OCI-LY7 (cell line): ENCODE measurements around the gene MTHFR. TPM values are rescaled to one million over a fixed set of nuclear protein-coding genes. Genes with fewer than 3 reads are reported as not detected.
A peak's percentile ranks its signal among the peaks of the same experiment; 100 is the strongest.

Experiments
- Bru-seq: library from RNA; stranded (reverse); fragments of 400-500 nt; gene quantifications from one replicate; lab custom pipeline; 2021; lab: Mats Ljungman, UMichigan
- BruChase-seq, 2 experiments: library from RNA; stranded (reverse); fragments of 400-500 nt; gene quantifications; one replicate each; lab custom pipeline; 2021; lab: Mats Ljungman, UMichigan
- BruUV-seq: library from RNA; stranded (reverse); fragments of 400-500 nt; replicated peaks from 2 replicates; lab custom pipeline; 2021; lab: Mats Ljungman, UMichigan
- CTCF ChIA-PET: fragments of 300-600 bp; sonication (Branson Sonifier 250); formaldehyde crosslinking; loops from one replicate; lab custom pipeline; 2022; ENCODE audit warnings: antibody characterized with exemption; ENCODE audit not compliant: unreplicated experiment; lab: Charles Lee
- POLR2A ChIA-PET: fragments of 300-600 bp; sonication (Branson Sonifier 250); formaldehyde crosslinking; loops from one replicate; lab custom pipeline; 2022; ENCODE audit warnings: antibody characterized with exemption; lab: Charles Lee
- DNase-seq: peaks from one replicate; pipeline ENCODE4 v3.0.0-alpha.2; 2015; ENCODE audit warnings: low spot score
- H2AFZ ChIP-seq: fragments of 200-600 bp; sonication (generic), shearing (Covaris generic); 2 replicates; pipeline ENCODE4 v1.6.1; 2014; ENCODE audit warnings: mild to moderate bottlenecking, antibody characterized with exemption, low read length, moderate library complexity
- H3K27ac ChIP-seq: fragments of 200-600 bp; sonication (generic); 2 replicates; pipeline ENCODE4 v1.5.1; 2014; ENCODE audit warnings: mixed run types, low read depth, mild to moderate bottlenecking, moderate library complexity, low read length, inconsistent platforms; ENCODE audit not compliant: poor library complexity, severe bottlenecking
- H3K36me3 ChIP-seq: fragments of 200-600 bp; sonication (generic); 2 replicates; pipeline ENCODE4 v1.6.1; 2014; ENCODE audit warnings: mild to moderate bottlenecking, antibody characterized with exemption, low read length, moderate library complexity, mixed read lengths; ENCODE audit not compliant: insufficient read depth
- H3K4me1 ChIP-seq: fragments of 200-600 bp; sonication (generic); 2 replicates; pipeline ENCODE4 v1.5.1; 2014; ENCODE audit warnings: mild to moderate bottlenecking, low read length; ENCODE audit not compliant: insufficient read depth, poor library complexity, severe bottlenecking
- H3K4me2 ChIP-seq: fragments of 200-600 bp; sonication (generic); 2 replicates; pipeline ENCODE4 v1.6.1; 2014; ENCODE audit warnings: mild to moderate bottlenecking, low read length
- H3K4me3 ChIP-seq: fragments of 200-600 bp; sonication (generic); 2 replicates; pipeline ENCODE4 v1.5.1; 2014; ENCODE audit warnings: mild to moderate bottlenecking, low read depth, low read length; ENCODE audit not compliant: poor library complexity, severe bottlenecking
- H3K79me2 ChIP-seq: fragments of 200-600 bp; sonication (generic); 2 replicates; pipeline ENCODE4 v1.6.1; 2016; ENCODE audit warnings: low read depth, mild to moderate bottlenecking, low read length, moderate library complexity, mixed read lengths; ENCODE audit not compliant: insufficient read depth
- H3K9me2 ChIP-seq: fragments of 200-600 bp; sonication (generic); 2 replicates; pipeline ENCODE4 v1.6.1; 2016; ENCODE audit warnings: mild to moderate bottlenecking, low read length, mixed read lengths; ENCODE audit not compliant: insufficient read depth
- H3K9me3 ChIP-seq: fragments of 200-600 bp; sonication (generic); 2 replicates; pipeline ENCODE4 v1.6.1; 2014; ENCODE audit warnings: mild to moderate bottlenecking, mixed run types, low read length, mixed read lengths
- H4K20me1 ChIP-seq: fragments of 200-600 bp; sonication (generic); 2 replicates; pipeline ENCODE4 v1.6.1; 2014; ENCODE audit warnings: mild to moderate bottlenecking, antibody characterized with exemption, low read length, moderate library complexity, mixed read lengths; ENCODE audit not compliant: insufficient read depth
- EZH2phosphoT487 ChIP-seq: fragments of 200-600 bp; sonication (generic); IDR thresholded peaks from 2 replicates; pipeline ENCODE4 v1.6.1; 2018; ENCODE audit warnings: low read depth, borderline replicate concordance, mild to moderate bottlenecking, mixed run types, antibody characterized with exemption, low read length, moderate library complexity, mixed read lengths
- intact Hi-C: fragments of 100-400 bp; cut with micrococcal nuclease; formaldehyde crosslinking; loops from one replicate; pipeline ENCODE4 v1.10.0; 2022; ENCODE audit not compliant: unreplicated experiment
- long read RNA-seq: library from polyadenylated mRNA; stranded (forward); transcript quantifications from one replicate; pipeline ENCODE4 v2.0.0, GENCODE V29; 2022
- total RNA-seq, 2 experiments: library from RNA; depleted of rRNA in 1 of 2; stranded (reverse); fragments of >200 nt in 1 of 2; shearing (Covaris generic) in 1 of 2; gene quantifications; 2 replicates each; pipeline ENCODE4 v1.2.3, GENCODE V29; 2014 to 2022
- TF ChIP-seq, protein P1 (sequence below): fragments of 200-600 bp; sonication (generic); conservative IDR thresholded peaks from 2 replicates; pipeline ENCODE4 v1.5.1; 2014; ENCODE audit warnings: mild to moderate bottlenecking, antibody characterized with exemption, low read length, moderate library complexity, mixed read lengths

Gene MTHFR
- total RNA-seq (2014; rRNA removed; shearing (Covaris generic)) (31.3 and 31.6 TPM in 2 replicates), total RNA-seq (2022) (54.6 and 58.0 TPM in 2 replicates), Bru-seq, nascent RNA (percentile 67 among the genes with signal in this experiment), BruChase-seq, experiment 1, labeled RNA remaining after a 6-hour chase (percentile 76 among the genes with signal in this experiment), BruChase-seq, experiment 2, labeled RNA remaining after a 2-hour chase (percentile 78 among the genes with signal in this experiment)
- long read RNA-seq, full-length matches to known transcripts: 4 of 29 reads
- long read RNA-seq, partial matches to known transcripts: 4 of 29 reads
- long read RNA-seq, other reads (novel, unspliced or antisense): 21 of 29 reads

DNA sequence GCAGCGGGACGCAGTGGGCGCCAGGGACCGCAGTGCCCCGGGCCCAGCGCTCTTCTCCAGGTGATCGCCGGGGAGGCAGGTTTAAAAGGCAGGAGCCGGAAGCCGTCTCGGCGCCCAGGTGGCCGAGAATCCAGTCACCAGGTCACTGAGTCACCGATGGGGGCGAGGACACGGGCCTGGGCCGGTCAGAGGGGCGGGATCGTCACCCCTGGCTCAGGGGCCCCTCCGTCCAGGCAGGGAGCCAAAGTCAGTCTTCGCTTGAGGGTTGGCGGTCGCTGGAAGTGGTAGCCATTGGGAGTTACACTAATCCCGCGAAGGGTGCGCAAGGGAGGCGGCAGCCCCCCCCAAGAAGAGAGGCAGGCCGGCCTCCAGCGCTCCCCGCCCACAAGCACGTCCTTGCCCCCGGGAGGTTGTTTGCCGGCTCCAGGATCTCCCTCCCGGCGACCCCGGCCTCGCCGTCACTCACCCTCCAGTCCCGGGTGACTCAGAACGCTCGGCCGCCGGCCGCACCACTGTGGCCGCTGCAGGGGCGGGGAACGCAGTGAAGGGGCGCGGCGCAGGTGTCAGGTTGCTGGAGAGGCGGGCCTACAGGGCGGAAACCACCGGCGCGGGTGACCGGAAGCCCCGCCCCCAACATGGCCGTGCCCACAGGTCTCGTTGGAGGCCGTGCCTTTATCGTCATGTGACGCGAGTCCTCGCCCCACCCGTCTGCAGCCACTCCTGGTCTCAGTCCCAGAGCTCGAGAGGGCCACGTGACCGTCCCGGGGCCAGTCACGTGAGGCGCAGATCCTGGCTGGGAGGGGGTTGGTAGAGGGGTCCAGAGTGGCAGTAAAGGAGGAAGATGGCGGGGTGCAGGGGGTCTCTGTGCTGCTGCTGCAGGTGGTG is at the start of gene MTHFR, which contains the start of gene CLCN6:
Gene MTHFR (minus strand): TSS at position 543 of the 885 bp plus-strand sequence. CDS start 2,848 bp downstream, outside the sequence.
Gene CLCN6 (plus strand): TSS at position 770 of the 885 bp plus-strand sequence. CDS start 72 bp downstream, at position 842.
- H3K79me2 ChIP-seq: peaks cover 62% of the 10 kb centered on the region
- H4K20me1 ChIP-seq: no peaks in the 10 kb centered on the region; the same call in 1 of the 2 replicates
- H2AFZ ChIP-seq: peak within 1 kb of the TSS; percentile 8; the same call in 1 of the 2 replicates
- peaks cover 52% of the 10 kb centered on the region for H3K36me3 ChIP-seq
- ChIA-PET CTCF (no interaction called here), POLR2A (interaction anchor here (0.6 to 2.0 kb wide), 3 partner anchors 9 to 102 kb away, joined by 3 to 12 read pairs (median 4); no protein-coding TSS in a partner anchor)
- peak within 1 kb of the TSS; percentile 97 for H3K4me2 ChIP-seq
- peak within 1 kb of the TSS; percentile 80 for H3K4me3 ChIP-seq
- peaks cover 51% of the 10 kb centered on the region for H3K4me1 ChIP-seq
- no TSS peak for BruUV-seq
- no peaks in the 10 kb centered on the region for H3K9me3 ChIP-seq
- no peaks in the 10 kb centered on the region for H3K9me2 ChIP-seq
- H3K27ac ChIP-seq: peak within 1 kb of the TSS; percentile 59
- intact Hi-C loops: no loop called here
- peak; percentile 100 for DNase-seq
- TF ChIP-seq, protein P1, sequence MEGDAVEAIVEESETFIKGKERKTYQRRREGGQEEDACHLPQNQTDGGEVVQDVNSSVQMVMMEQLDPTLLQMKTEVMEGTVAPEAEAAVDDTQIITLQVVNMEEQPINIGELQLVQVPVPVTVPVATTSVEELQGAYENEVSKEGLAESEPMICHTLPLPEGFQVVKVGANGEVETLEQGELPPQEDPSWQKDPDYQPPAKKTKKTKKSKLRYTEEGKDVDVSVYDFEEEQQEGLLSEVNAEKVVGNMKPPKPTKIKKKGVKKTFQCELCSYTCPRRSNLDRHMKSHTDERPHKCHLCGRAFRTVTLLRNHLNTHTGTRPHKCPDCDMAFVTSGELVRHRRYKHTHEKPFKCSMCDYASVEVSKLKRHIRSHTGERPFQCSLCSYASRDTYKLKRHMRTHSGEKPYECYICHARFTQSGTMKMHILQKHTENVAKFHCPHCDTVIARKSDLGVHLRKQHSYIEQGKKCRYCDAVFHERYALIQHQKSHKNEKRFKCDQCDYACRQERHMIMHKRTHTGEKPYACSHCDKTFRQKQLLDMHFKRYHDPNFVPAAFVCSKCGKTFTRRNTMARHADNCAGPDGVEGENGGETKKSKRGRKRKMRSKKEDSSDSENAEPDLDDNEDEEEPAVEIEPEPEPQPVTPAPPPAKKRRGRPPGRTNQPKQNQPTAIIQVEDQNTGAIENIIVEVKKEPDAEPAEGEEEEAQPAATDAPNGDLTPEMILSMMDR: no peak
- no peak for TF ChIP-seq EZH2phosphoT487

GRCh38 chr1:11855430-11855829 is 49.7 kb upstream of the MTHFR start:
- Histone ChIP-seq H2AFZ (no peak overlapping the region), H3K4me3 (no peak overlapping the region), H3K4me1 (peaks cover 6% of the 10 kb centered on the region), H3K27ac (no peak overlapping the region), H3K9me2 (no peaks in the 10 kb centered on the region), H3K79me2 (no peaks in the 10 kb centered on the region), H3K4me2 (no peak overlapping the region), H4K20me1 (no peaks in the 10 kb centered on the region), H3K9me3 (no peaks in the 10 kb centered on the region), H3K36me3 (no peaks in the 10 kb centered on the region)
- CTCF ChIA-PET: no interaction called here
- DNase-seq: no peak
- intact Hi-C loops: no loop called here
- POLR2A ChIA-PET: interaction anchor here (0.5 kb wide), 1 partner anchor 48 kb away, joined by 3 read pairs; no protein-coding TSS in a partner anchor
- TF ChIP-seq, protein P1: no peak
- no peak for TF ChIP-seq EZH2phosphoT487
- BruUV-seq: no TSS peak
